Bronchial epithelial cell (primary cell): ENCODE results near the gene GALNT14. TPM values are rescaled to one million over a fixed set of nuclear protein-coding genes. Genes with fewer than 3 reads are reported as not detected.

Experiments used
- DNase-seq: peaks from one replicate; pipeline ENCODE4 v3.0.0-alpha.2; 2010; ENCODE audit warnings: low read depth
- FAIRE-seq: peaks from 2 replicates; lab custom pipeline; 2011; peaks lifted over from hg19 to GRCh38; lab: Jason Lieb, UNC
- H3K27me3 ChIP-seq: 2 replicates; pipeline ENCODE4 v1.5.1; 2011; ENCODE audit warnings: low read length; ENCODE audit not compliant: control insufficient read depth, insufficient read depth
- H3K36me3 ChIP-seq: 2 replicates; pipeline ENCODE4 v1.5.1; 2011; ENCODE audit warnings: low read length; ENCODE audit not compliant: control insufficient read depth, insufficient read depth
- H3K4me3 ChIP-seq: 2 replicates; pipeline ENCODE4 v1.5.1; 2011; ENCODE audit warnings: mild to moderate bottlenecking, low read depth, low read length, control low read depth
- CTCF ChIP-seq: IDR thresholded peaks from 2 replicates; pipeline ENCODE4 v1.5.1; 2011; ENCODE audit warnings: mild to moderate bottlenecking, moderate library complexity, low read length, control low read depth, inconsistent platforms; ENCODE audit not compliant: insufficient read depth, severe bottlenecking
- total RNA-seq: library from RNA; depleted of rRNA; stranded (reverse); fragments of >200 nt; gene quantifications from 2 replicates; pipeline ENCODE4 v1.2.1, GENCODE V29; 2014

GALNT14 gene
- total RNA-seq, 1 donor from 2014 or later: 12.4 TPM

- H3K27me3 ChIP-seq: no peaks in the 10 kb centered on the region
- no peak overlapping the region for H3K4me3 ChIP-seq
- no peak for TF ChIP-seq CTCF
- FAIRE-seq (no peak), DNase-seq (no peak)
- H3K36me3 ChIP-seq: no peaks in the 10 kb centered on the region
These were observed 110.7 kb downstream of the GALNT14 start for GRCh38 chr2:31027549-31027948.

- Histone ChIP-seq H3K27me3 (no peaks in the 10 kb centered on the region), H3K4me3 (no peak overlapping the region), H3K36me3 (no peaks in the 10 kb centered on the region)
- no peak for TF ChIP-seq CTCF
- FAIRE-seq (no peak), DNase-seq (no peak)
These were observed 114.7 kb downstream of the GALNT14 start for GRCh38 chr2:31023541-31023940.

- no peaks in the 10 kb centered on the region for H3K27me3 ChIP-seq
- no peaks in the 10 kb centered on the region for H3K36me3 ChIP-seq
- no peak for TF ChIP-seq CTCF
- no peak overlapping the region for H3K4me3 ChIP-seq
- FAIRE-seq: no peak
- no peak for DNase-seq
These were observed 117.5 kb downstream of the GALNT14 start for GRCh38 chr2:31020713-31021112.

- Histone ChIP-seq H3K27me3 (no peaks in the 10 kb centered on the region), H3K4me3 (no peak overlapping the region), H3K36me3 (no peaks in the 10 kb centered on the region)
- no peak for FAIRE-seq
- TF ChIP-seq CTCF: no peak
- DNase-seq: no peak
These were observed 120.0 kb downstream of the GALNT14 start for GRCh38 chr2:31018280-31018679.

GRCh38 chr2:31016648-31017047 is 121.6 kb downstream of the GALNT14 start:
- Histone ChIP-seq H3K27me3 (no peaks in the 10 kb centered on the region), H3K4me3 (no peak overlapping the region), H3K36me3 (no peaks in the 10 kb centered on the region)
- no peak for TF ChIP-seq CTCF
- no peak for DNase-seq
- no peak for FAIRE-seq

GRCh38 chr2:31014516-31014915 is 123.7 kb downstream of the GALNT14 start:
- DNase-seq (no peak), FAIRE-seq (no peak)
- no peaks in the 10 kb centered on the region for H3K27me3 ChIP-seq
- no peak overlapping the region for H3K4me3 ChIP-seq
- no peak for TF ChIP-seq CTCF
- no peaks in the 10 kb centered on the region for H3K36me3 ChIP-seq
